Measurements from ENCODE around the gene ZNF691.

- TF ChIP-seq CTCF (IDR thresholded peaks at IDR 0.05) (no peak), POLR2A (IDR thresholded peaks at IDR 0.05) (no peak)
Observed at GRCh38 chr1:42886046-42886739, 39.8 kb downstream of the ZNF691 start.
